ENCODE results near the gene GLYATL1. TPM values are rescaled to one million over a fixed set of nuclear protein-coding genes. Genes with fewer than 3 reads are reported as not detected.

Gene GLYATL1
- total RNA-seq, 1 donor from 2014 or later, result 4.5 TPM

GRCh38 chr11:58933661-58934060, 5.6 kb upstream of the GLYATL1 start:
- H3K4me3 Mint-ChIP-seq, result no peak overlapping the region
- DNase-seq (ENCODE audit: extremely low spot score, unreplicated experiment), result no peak
- peaks cover 6% of the 10 kb centered on the region for H3K27me3 Mint-ChIP-seq
- H3K9me3 Mint-ChIP-seq, result no peaks in the 10 kb centered on the region
- no peak overlapping the region for H3K27ac Mint-ChIP-seq
- no peaks in the 10 kb centered on the region for H3K4me1 Mint-ChIP-seq (ENCODE audit: unreplicated experiment)
- no peak for TF ChIP-seq CTCF (conservative IDR thresholded peaks at IDR 0.05)
- H3K36me3 Mint-ChIP-seq, result no peaks in the 10 kb centered on the region

- no peaks in the 10 kb centered on the region for H3K36me3 Mint-ChIP-seq
These were observed 4.3 kb upstream of the GLYATL1 start for GRCh38 chr11:58934945-58935513.

DNA sequence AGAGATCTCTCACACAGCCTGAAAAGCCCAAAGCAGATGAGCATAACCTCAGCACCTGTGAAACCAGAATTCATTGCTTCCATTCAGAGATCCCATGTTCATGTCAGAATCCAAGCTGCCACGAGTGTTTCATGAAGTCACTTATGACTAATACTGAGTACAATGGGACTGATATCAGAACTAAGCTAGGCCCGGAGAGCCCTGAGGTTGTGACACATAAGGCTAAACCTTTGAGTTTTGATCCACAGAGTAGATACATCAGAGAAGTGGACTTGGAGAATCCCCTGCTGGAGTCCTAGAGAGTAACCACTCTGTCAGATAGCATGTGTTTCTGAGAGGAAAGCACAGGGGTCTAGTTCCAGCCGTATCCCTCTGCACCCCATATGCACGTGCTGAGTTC, 890 bp upstream of the GLYATL1 start:
- Mint-ChIP-seq H3K4me1 (ENCODE audit: unreplicated experiment) (no peaks in the 10 kb centered on the region), H3K36me3 (no peaks in the 10 kb centered on the region), H3K9me3 (no peaks in the 10 kb centered on the region), H3K4me3 (no peak overlapping the region), H3K27me3 (peaks cover 11% of the 10 kb centered on the region), H3K27ac (no peak overlapping the region)
- no peak for TF ChIP-seq CTCF (conservative IDR thresholded peaks at IDR 0.05)
- no peak for DNase-seq (ENCODE audit: extremely low spot score, unreplicated experiment)

More at GRCh38 chr11:58934945-58935513, 4.3 kb upstream of the GLYATL1 start:
- no peaks in the 10 kb centered on the region for H3K9me3 Mint-ChIP-seq
- peaks cover 6% of the 10 kb centered on the region for H3K27me3 Mint-ChIP-seq
- no peak overlapping the region for H3K27ac Mint-ChIP-seq
- no peaks in the 10 kb centered on the region for H3K4me1 Mint-ChIP-seq (ENCODE audit: unreplicated experiment)
- no peak overlapping the region for H3K4me3 Mint-ChIP-seq
- TF ChIP-seq CTCF (conservative IDR thresholded peaks at IDR 0.05), result no peak
- no peak for DNase-seq (ENCODE audit: extremely low spot score, unreplicated experiment)

DNA sequence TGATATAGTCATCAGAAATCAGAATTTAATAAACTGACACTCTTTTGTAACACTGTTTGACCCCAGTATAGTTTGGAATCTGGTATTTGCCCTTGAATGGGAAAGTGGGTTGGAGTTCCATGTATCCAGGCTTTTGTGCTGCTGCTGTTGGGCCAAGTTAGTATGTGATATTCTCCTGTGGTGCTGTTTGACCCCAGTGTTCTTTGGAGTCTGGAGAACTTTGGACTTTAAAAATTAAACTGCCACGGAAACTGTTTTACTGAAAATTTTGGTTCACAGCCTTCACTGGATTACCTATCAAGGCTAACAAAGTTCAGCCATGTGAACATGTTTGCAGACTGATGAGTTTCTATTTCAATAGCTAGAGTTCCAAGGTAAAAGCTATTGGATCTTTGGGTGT, 740 bp downstream of the GLYATL1 start:
- peaks cover 11% of the 10 kb centered on the region for H3K27me3 Mint-ChIP-seq

GRCh38 chr11:58941838-58942237, 2.5 kb downstream of the GLYATL1 start:
- H3K27me3 Mint-ChIP-seq, result peaks cover 8% of the 10 kb centered on the region
- no peak for DNase-seq (ENCODE audit: extremely low spot score, unreplicated experiment)
- H3K27ac Mint-ChIP-seq, result no peak overlapping the region
- H3K36me3 Mint-ChIP-seq, result no peaks in the 10 kb centered on the region
- H3K4me1 Mint-ChIP-seq (ENCODE audit: unreplicated experiment), result no peaks in the 10 kb centered on the region
- H3K4me3 Mint-ChIP-seq, result no peak overlapping the region
- H3K9me3 Mint-ChIP-seq, result no peaks in the 10 kb centered on the region
- no peak for TF ChIP-seq CTCF (conservative IDR thresholded peaks at IDR 0.05)

More for the DNA sequence above, 740 bp downstream of the GLYATL1 start:
- Mint-ChIP-seq H3K4me3 (no peak overlapping the region), H3K4me1 (ENCODE audit: unreplicated experiment) (no peaks in the 10 kb centered on the region), H3K27ac (no peak overlapping the region), H3K9me3 (no peaks in the 10 kb centered on the region), H3K36me3 (no peaks in the 10 kb centered on the region)
- DNase-seq (ENCODE audit: extremely low spot score, unreplicated experiment), result no peak
- no peak for TF ChIP-seq CTCF (conservative IDR thresholded peaks at IDR 0.05)

DNA sequence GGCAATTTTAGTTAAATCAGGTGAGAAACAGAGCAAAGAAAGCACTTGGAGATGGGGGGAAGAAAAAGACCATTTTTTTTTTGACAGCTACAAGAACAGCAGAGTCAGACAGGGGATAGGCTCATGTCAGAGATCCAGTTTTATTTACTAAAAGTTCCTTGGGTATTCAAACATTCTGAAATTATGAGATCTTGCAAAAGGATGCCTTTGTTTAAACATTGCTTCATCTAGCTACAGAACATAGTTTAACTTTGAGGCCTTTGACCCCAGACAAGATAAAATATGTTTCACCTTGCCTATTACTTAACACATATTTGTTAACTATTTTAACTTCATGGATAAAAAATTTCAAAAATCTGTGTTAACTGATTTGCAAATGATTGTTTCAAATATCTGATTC, 6.4 kb downstream of the GLYATL1 start:
- TF ChIP-seq CTCF (conservative IDR thresholded peaks at IDR 0.05), result no peak
- H3K4me3 Mint-ChIP-seq, result no peak overlapping the region

More for the DNA sequence above, 6.4 kb downstream of the GLYATL1 start:
- Mint-ChIP-seq H3K36me3 (no peaks in the 10 kb centered on the region), H3K27me3 (peaks cover 5% of the 10 kb centered on the region), H3K27ac (no peak overlapping the region), H3K4me1 (ENCODE audit: unreplicated experiment) (no peaks in the 10 kb centered on the region), H3K9me3 (no peaks in the 10 kb centered on the region)
- DNase-seq (ENCODE audit: extremely low spot score, unreplicated experiment), result no peak
